Umbilical cord (tissue), 2 donors: ENCODE data around the gene SLC6A18. TPM values are rescaled to one million over a fixed set of nuclear protein-coding genes. Genes with fewer than 3 reads are reported as not detected.
"Not testable (repeated sequence)": the region's sequence is repeated elsewhere in the genome, so short reads cannot be mapped to it uniquely, and the experiment has no call there.

Experiments used
- DNase-seq: peaks from one replicate; pipeline ENCODE4 v3.0.0-alpha.2; 2015; ENCODE audit warnings: low spot score
- total RNA-seq: library from RNA; depleted of rRNA; stranded (reverse); fragments of >200 nt; gene quantifications from one replicate; pipeline ENCODE4 v1.2.3, GENCODE V29; 2014; ENCODE audit warnings: low replicate concordance; ENCODE audit not compliant: insufficient read depth

Gene SLC6A18
- total RNA-seq, 1 donor from 2014 or later, result not detected

DNA sequence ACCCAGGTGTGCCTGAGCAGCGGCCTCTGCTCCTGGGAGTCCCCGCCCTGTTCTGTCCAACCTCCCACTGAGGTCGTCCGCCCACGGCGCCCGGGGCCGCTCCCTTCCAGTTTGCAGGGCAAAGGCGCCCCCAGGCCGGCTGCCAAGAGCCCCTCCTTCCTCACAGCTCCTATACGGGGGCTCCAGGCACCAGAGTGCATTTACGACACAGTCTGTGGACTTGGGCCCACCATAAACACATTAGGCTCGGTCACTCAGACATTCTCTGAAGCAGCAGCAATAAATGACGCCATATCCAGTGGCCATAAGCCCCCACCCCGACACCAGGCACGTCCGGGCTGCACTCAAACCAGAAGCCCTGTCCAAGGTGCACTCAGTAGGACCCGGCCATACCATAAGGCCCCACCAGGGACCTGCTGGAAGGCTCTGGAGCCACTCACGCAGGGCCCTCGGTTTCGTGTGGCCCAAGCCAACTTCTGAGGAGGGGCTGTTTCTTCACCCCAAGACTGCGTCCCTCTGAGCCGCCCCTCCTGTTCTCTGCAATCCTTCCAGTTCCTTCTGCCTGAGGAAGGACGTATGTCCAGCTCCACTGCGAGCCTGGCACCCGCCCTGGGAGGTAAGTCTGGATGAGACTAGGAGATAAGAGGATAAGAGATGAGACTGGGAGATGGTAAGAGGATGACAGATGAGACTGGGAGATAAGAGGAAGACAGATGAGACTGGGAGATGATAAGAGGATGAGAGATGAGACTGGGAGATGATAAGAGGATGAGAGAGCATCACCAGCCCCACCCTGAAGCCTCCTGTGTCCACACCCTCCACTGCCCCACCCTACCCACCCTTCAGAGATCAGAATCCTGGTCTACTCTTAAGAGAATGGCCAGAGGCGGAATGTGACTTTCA lies 26.7 kb downstream of the SLC6A18 start:
- DNase-seq, result no peak

GRCh38 chr5:1252681-1253080 lies 27.5 kb downstream of the SLC6A18 start:
- DNase-seq, result no peak

DNA sequence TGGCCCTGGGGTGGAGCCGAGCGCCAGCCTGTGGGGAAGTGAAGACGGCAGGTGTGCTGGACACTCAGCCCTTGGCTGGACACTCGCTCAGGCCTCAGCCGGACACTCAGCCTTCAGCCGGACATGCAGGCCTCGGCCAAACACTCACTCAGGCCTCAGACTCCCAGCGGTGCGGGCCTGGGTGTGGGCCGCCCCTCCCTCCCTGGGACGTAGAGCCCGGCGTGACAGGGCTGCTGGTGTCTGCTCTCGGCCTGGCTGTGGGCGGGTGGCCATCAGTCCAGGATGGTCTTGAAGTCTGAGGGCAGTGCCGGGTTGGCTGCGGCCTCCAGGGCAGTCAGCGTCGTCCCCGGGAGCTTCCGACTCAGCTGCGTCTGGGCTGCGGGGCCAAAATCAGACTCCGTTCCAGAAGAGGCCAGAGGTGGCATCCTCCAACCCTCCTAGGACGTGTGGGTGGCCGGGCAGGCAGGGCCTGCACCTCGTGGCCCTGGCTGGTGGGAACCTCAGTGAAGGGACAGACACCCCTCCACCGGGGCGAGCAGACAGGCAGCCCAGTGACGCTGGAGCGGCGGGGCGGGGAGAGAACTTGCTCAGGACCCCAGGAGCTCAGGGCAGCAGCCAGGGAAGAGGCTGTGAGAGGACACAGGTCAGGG lies 28.4 kb downstream of the SLC6A18 start:
- DNase-seq, result no peak

- DNase-seq, result no peak
These were observed 29.0 kb downstream of the SLC6A18 start for GRCh38 chr5:1254196-1254595.

DNA sequence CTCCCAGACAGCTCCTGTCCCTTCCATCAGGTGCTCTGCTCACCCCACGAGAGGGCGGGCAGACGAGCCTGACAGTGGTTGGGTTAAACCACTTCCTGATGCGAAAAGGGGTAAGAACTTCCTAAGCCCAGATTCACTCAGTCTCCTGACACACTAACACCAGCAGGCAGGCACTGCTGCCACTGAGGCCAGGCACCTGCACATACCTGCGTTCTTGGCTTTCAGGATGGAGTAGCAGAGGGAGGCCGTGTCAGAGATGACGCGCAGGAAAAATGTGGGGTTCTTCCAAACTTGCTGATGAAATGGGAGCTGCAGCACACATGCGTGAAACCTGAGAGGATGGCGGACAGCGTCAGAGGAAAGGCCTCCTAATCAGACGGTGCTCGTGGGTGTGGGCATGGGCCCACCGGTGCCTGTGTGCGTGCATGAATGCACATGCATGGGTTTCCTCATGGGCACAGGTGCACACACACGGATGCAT lies 29.9 kb downstream of the SLC6A18 start:
- DNase-seq, result no peak

DNA sequence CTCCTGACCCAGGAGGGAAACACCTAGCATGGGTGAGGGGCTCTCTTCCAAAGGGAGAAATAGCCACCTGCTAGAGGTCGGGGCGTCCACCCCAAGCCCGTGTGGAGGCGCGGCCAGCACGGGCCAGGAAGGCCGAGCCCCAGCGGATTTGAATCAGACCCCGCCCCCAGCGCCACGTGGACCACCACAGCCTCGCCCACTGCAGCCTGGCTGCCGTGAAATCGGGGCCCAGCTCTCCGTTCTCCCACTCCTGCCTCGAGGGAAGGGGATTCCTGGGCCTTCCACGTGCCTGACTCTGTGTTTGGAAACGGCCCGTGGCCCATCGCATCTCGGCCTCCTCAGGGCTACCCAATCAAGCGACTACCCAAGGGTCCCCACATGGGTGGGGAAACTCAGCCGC lies 31.6 kb downstream of the SLC6A18 start:
- no peak for DNase-seq

DNA sequence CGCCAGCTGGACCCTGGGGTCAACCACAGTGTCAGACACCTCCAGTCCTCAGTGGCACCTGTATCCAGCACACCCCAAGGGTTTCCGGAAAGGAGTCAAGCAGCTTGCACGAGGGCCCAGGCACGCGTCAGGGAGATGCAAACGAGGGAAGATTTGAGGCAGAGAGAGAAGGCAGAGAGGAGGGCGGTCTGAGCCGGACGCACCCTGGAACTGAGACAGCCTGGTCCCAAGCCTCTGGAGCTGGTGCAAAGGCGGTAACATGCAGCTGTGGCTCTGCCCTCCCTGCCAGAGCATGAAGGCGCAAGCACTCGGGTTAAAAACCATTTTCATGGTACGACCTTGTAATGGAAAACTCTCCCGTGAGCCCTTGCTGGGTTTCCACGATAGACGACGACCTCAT lies 32.2 kb downstream of the SLC6A18 start:
- DNase-seq, result no peak

GRCh38 chr5:1257841-1258240 lies 32.7 kb downstream of the SLC6A18 start:
- DNase-seq, result no peak

DNA sequence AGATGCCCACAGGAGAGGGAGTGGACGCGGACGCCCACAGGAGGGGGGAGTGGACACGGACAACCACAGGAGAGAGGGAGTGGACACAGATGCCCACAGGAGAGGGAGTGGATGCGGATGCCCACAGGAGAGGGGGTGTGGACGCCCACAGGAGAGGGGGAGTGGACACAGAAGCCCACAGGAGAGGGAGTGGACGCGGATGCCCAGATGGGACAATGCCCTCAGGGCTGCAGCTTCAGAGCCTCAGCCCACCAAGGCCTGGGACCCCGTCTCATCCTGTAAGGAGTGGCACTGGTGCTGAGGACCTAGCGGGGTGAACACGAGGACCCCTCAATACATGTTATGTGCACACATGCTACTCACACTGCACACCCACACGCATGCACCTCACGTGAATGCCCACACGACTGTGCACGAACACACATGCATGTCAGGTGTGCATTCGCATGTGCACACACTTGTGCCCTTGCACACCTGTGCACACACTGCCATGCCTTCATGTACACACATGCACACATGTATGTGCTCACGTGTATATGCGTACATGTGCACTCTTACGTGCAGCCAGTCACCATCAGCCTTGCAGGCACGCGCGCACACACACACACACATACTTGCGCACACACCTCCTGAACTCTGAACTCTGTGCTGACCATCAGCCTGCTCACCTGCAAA lies 34.8 kb downstream of the SLC6A18 start:
- DNase-seq, result no peak

- DNase-seq, result no peak
These were observed 36.5 kb downstream of the SLC6A18 start for GRCh38 chr5:1261643-1262042.

GRCh38 chr5:1262381-1262780 lies 37.2 kb downstream of the SLC6A18 start:
- DNase-seq, result no peak

GRCh38 chr5:1264211-1264610 lies 39.0 kb downstream of the SLC6A18 start:
- DNase-seq, result no peak

GRCh38 chr5:1265026-1265425 lies 39.8 kb downstream of the SLC6A18 start:
- no peak for DNase-seq

GRCh38 chr5:1265461-1266455 lies 40.6 kb downstream of the SLC6A18 start:
- DNase-seq, result no peak

GRCh38 chr5:1266791-1267190 lies 41.6 kb downstream of the SLC6A18 start:
- no peak for DNase-seq

- DNase-seq, result not testable (repeated sequence)
These were observed 42.3 kb downstream of the SLC6A18 start for GRCh38 chr5:1267464-1267863.

DNA sequence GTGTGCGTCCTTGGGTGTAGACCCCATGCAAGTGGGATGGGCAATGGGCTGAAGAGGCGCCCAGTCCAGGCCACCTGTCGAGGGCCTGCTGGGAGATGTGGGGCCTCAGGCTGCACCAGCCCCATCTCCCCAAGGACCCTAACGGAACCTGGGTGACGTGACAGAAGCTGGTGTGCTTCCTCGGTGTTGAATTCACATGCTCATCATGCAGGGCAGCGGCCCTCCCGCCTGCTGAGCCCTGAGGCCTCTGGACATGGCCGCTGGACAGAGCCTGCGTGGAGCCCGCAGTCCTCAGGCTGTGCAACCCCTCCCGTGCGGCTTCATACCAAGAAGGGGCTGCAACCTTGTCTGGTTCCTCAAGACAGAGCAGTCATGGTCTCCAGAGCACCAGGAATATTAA lies 42.9 kb downstream of the SLC6A18 start:
- no peak for DNase-seq

DNA sequence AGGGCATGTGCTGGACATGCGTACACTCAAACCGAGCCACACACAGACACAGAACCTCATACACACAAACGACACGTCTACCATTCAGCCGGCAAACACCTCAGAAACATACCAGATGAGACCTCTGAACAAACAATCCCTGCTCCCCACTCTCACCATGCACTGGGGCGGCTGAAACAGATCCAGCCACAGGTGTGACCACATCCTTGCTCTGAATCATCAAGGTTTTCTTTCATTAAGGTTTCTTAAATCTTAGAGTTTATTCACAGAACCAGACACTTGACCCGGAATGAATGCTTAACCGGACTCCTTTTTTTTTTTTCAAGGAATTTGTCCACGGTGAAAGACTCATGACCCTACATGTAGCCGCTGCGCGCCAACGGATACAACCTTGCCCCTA lies 43.5 kb downstream of the SLC6A18 start:
- DNase-seq, result no peak

DNA sequence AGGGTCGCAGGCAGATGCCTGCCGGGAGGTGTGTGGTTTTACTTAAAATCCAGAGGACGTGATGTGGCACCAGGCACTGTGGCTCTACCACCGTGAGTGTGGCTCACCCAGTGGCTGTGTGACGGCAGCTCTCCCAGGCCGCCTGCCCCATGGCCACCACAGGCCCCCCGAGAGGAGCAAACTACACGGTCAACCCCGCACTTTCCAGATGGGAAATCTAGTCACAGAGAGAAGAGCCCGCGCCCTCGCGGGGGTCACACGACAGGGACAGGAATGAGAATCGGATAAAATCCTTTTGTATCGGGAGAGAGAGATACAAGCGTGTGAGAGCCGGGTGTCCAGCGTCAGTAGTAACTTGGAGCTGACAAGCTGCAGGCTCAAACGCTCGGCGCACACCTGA lies 45.2 kb downstream of the SLC6A18 start:
- no peak for DNase-seq

GRCh38 chr5:1270933-1271914 lies 46.0 kb downstream of the SLC6A18 start:
- DNase-seq, result no peak
